ENCODE measurements around the gene ZNF438.

DNA sequence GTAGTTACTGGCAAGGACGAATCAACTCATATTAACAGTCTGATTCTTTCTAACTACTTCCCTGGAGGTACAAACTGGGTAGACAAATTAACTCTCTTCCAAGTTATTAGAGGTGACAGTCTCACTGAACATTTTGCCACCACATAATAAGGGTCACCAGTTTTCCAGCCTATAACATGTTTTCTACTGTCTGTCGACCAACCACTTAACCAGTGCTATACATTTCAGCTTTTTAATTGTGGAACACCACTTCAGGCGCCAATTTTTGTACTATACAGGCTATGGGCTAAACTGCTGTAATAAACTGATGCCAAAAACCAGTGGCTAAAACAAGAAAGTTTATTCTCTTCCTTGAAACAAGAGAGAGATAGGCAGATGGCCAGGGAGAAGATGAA lies 13.3 kb downstream of the ZNF438 start:
- TF ChIP-seq, protein P1, sequence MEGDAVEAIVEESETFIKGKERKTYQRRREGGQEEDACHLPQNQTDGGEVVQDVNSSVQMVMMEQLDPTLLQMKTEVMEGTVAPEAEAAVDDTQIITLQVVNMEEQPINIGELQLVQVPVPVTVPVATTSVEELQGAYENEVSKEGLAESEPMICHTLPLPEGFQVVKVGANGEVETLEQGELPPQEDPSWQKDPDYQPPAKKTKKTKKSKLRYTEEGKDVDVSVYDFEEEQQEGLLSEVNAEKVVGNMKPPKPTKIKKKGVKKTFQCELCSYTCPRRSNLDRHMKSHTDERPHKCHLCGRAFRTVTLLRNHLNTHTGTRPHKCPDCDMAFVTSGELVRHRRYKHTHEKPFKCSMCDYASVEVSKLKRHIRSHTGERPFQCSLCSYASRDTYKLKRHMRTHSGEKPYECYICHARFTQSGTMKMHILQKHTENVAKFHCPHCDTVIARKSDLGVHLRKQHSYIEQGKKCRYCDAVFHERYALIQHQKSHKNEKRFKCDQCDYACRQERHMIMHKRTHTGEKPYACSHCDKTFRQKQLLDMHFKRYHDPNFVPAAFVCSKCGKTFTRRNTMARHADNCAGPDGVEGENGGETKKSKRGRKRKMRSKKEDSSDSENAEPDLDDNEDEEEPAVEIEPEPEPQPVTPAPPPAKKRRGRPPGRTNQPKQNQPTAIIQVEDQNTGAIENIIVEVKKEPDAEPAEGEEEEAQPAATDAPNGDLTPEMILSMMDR (IDR thresholded peaks at IDR 0.05; ENCODE audit: low read depth, low read length, poor library complexity, severe bottlenecking) = no peak
- no peak for TF ChIP-seq EZH2phosphoT487 (IDR thresholded peaks at IDR 0.05; ENCODE audit: borderline replicate concordance, low read length)

Measured in DOHH2 (cell line).